Choroid plexus epithelial cell (primary cell): ENCODE data around the gene CHSY3.

Experiments
- DNase-seq: peaks from one replicate; pipeline ENCODE4 v3.0.0-alpha.2; 2010; ENCODE audit warnings: low read depth
- H3K4me3 ChIP-seq: 2 replicates; pipeline ENCODE4 v1.5.1; 2011; ENCODE audit warnings: low read depth, mild to moderate bottlenecking, control low read depth, low read length, moderate library complexity
- TF ChIP-seq, protein P1 (sequence below): conservative IDR thresholded peaks from 2 replicates; pipeline ENCODE4 v1.5.1; 2011; ENCODE audit warnings: low read depth, mild to moderate bottlenecking, control low read depth, inconsistent platforms, low read length, moderate library complexity

CHSY3 gene

DNA sequence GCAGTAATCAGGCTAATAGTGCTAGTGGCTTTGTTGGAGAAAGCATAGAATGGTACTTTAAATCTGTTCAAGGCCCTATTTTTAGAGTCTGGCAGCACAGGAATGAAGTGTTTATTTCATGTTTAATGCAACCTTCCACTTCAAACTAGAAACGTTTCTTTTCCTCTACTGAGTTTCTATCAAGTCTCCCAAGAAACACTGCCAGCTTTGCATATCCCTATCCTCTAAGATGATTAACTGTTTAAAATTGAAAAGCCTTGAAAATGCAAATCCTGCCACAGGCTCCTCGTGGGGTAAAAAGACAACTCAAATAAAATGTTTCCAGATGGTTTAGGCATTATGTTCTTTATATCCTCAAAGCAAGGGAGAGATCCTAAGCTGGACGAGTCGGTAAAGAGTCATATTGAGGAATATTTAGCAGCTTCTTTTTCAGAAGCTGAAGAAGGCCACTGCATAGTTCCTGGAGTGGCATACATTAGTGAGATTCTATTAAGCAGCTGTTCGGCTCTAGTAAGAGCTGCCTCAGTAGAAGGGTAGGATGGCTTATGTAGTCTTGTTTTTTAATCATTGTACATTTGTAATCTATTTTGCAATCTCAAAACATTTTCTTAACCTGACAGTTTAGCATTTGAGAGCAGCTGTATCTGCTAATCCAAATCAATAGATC, 251.2 kb downstream of the CHSY3 start:
- no peak for DNase-seq

DNA sequence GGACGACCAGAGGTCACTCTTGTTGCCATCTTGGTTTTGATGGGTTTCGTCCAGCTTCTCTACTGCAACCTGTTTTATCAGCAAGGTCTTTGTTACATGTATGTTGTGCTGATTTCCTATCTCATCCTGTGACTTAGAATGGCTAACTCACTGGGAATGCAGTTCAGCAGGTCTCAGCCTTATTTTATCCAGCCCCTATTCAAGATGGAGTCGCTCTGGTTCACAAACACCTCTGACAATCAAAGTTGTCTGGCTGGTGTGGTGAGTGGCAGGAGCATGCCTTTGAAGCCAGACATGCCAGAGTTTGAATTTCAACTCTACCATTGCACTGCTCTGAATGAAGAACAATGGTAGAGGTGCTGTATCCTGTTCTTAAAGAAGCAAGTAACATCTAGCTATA, 253.8 kb downstream of the CHSY3 start:
- TF ChIP-seq, protein P1, sequence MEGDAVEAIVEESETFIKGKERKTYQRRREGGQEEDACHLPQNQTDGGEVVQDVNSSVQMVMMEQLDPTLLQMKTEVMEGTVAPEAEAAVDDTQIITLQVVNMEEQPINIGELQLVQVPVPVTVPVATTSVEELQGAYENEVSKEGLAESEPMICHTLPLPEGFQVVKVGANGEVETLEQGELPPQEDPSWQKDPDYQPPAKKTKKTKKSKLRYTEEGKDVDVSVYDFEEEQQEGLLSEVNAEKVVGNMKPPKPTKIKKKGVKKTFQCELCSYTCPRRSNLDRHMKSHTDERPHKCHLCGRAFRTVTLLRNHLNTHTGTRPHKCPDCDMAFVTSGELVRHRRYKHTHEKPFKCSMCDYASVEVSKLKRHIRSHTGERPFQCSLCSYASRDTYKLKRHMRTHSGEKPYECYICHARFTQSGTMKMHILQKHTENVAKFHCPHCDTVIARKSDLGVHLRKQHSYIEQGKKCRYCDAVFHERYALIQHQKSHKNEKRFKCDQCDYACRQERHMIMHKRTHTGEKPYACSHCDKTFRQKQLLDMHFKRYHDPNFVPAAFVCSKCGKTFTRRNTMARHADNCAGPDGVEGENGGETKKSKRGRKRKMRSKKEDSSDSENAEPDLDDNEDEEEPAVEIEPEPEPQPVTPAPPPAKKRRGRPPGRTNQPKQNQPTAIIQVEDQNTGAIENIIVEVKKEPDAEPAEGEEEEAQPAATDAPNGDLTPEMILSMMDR: no peak
- no peak for DNase-seq
- H3K4me3 ChIP-seq: no peak overlapping the region

More for the DNA sequence above, 251.2 kb downstream of the CHSY3 start:
- TF ChIP-seq, protein P1: no peak
- H3K4me3 ChIP-seq: no peak overlapping the region

DNA sequence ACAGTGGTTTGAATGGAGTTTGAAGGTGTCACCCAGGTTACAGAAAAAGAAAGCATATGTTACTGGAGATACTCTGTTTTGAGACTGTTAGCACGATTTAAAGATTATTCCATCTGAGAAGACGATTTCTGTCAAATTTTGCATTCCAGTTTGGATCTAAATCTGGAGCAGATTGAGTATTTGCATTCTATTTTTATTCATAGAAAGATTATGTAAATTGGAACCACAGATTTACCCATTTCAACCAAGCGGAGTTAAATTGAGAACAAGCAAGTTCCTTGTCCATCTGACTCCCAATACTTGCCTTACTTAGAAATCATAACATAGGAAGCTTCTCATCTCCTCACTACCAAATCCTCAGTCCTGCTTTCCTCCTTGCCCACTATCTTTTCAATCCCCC, 255.7 kb downstream of the CHSY3 start:
- no peak overlapping the region for H3K4me3 ChIP-seq
- TF ChIP-seq, protein P1: no peak
- no peak for DNase-seq

DNA sequence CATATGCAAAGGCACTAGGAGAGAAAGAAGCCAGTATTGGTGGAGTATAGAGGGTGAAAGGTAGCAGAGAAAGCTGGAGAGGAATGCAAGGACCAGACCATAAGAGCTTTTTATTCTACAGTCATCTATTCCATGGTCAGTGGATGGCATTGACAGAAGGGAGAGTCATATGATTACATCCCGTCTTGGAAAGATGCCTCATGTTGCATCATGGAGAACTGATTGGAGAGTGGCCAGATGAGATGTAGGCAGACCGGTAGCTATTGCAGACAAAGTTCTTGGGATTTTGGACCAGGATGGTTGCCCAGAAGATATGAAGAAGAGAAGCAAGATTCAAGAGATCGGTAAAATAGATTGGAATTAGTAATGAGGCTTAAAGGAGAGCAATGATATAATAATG, 260.7 kb downstream of the CHSY3 start:
- H3K4me3 ChIP-seq: no peak overlapping the region
- TF ChIP-seq, protein P1: no peak
- peak; percentile 47 for DNase-seq

DNA sequence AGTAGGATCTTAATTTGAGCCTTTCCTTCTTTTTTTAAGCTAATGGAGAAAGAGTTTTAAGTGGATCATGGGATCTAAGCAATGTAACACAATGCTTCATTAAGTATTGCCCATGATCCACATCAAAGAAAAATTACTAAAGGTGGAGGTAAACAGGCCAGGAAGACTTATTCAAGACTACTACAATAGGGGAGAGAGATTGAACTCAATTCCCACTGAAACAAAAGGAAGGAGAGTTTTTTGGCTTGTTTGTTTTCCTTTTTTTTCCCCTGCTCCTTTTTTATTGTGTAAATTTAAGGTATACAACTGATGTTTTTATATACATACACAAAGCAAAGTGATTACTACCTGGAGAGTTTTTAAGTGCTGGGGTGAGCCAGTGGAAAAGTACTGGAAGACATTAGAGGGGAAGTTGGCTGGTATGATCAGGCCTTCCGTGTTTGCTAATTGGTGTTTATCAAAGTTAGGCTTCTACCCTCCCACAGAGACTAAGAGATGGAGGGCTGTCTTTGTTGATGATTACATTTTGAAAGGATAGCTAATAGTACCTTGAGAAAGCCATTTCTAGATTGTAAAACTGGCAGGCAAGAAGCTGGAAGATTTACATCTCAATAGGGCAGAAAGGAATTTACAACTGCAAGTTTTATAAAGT, 262.7 kb downstream of the CHSY3 start:
- no peak overlapping the region for H3K4me3 ChIP-seq
- TF ChIP-seq, protein P1: no peak
- no peak for DNase-seq

DNA sequence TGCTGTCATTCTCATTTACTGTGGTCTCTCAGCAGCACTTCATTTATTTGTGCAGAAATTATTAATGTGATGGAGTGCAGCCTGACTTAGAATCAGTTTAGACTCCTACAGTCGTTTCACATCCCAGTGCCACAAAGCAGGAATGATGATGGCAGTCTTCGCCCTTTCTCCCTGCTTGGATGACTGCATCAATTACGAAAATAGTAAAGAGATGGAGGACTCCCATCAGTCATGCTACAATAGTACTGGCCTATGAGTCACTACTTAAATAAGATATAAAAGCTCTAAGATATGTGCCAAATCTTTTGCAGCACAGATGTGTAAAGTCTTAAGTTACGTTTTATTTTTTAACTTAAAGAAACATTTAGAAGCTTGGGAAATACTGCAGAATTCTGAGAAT, 263.9 kb downstream of the CHSY3 start:
- DNase-seq: peak; percentile 42
- H3K4me3 ChIP-seq: no peak overlapping the region
- TF ChIP-seq, protein P1: no peak

DNA sequence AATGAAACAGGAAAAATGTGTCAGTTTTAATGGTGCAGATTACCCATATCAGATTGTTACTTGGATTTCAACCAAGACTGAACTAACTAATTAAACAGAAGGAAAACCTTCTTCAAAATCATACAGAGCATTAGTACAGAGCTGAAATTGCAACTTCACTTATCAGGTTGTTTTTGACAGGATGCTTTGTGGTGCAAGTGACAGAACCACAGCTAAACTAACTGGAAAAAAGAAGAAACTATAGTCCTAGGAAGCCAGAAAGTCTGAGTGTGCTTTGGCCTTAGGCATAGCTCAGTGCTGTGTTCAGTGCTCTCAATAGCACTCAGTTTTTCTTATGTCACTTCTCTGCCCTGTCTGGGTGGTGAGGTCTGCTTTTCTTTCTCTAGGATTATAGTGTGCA, 267.4 kb downstream of the CHSY3 start:
- TF ChIP-seq, protein P1: no peak
- DNase-seq: no peak
- no peak overlapping the region for H3K4me3 ChIP-seq
